BJ (cell line): ENCODE results near the gene MIA2. TPM values are rescaled to one million over a fixed set of nuclear protein-coding genes. Genes with fewer than 3 reads are reported as not detected.
"Not testable (repeated sequence)": the region's sequence is repeated elsewhere in the genome, so short reads cannot be mapped to it uniquely, and the experiment has no call there.

Experiments
- CTCF ChIA-PET: fragments of 350-600 bp; formaldehyde crosslinking; extraction: SDS; loops from one replicate; lab custom pipeline; 2021; ENCODE audit warnings: antibody characterized with exemption, inconsistent platforms; lab: Yijun Ruan, JAX
- POLR2A ChIA-PET: fragments of 300-600 bp; sonication (Branson Sonifier 250); formaldehyde crosslinking; extraction: SDS; loops from one replicate; lab custom pipeline; 2021; ENCODE audit warnings: antibody characterized with exemption; lab: Charles Lee
- DNase-seq: peaks from one replicate; pipeline ENCODE4 v3.0.0-alpha.2; 2011; ENCODE audit warnings: low read depth
- H3K27me3 ChIP-seq: 2 replicates; pipeline ENCODE4 v1.6.0; 2011; ENCODE audit warnings: low read length; ENCODE audit not compliant: control insufficient read depth, insufficient read depth
- H3K36me3 ChIP-seq: 2 replicates; pipeline ENCODE4 v1.5.1; 2011; ENCODE audit warnings: low read length; ENCODE audit not compliant: control insufficient read depth, insufficient read depth
- H3K4me3 ChIP-seq: 2 replicates; pipeline ENCODE4 v1.5.1; 2011; ENCODE audit warnings: low read depth, mild to moderate bottlenecking, control low read depth, low read length
- polyA plus RNA-seq: library from polyadenylated mRNA; depleted of rRNA; stranded (reverse); fragments of >200 nt; gene quantifications from 2 replicates; pipeline ENCODE4 v1.2.3, GENCODE V29; 2011
- TF ChIP-seq, protein P1 (sequence below): IDR thresholded peaks from 2 replicates; pipeline ENCODE4 v1.5.1; 2011; ENCODE audit warnings: low read depth, mild to moderate bottlenecking, control low read depth, inconsistent platforms, low read length, moderate library complexity; ENCODE audit not compliant: insufficient read depth

MIA2 gene
- polyA plus RNA-seq, 1 experiment = 11.4 TPM

DNA sequence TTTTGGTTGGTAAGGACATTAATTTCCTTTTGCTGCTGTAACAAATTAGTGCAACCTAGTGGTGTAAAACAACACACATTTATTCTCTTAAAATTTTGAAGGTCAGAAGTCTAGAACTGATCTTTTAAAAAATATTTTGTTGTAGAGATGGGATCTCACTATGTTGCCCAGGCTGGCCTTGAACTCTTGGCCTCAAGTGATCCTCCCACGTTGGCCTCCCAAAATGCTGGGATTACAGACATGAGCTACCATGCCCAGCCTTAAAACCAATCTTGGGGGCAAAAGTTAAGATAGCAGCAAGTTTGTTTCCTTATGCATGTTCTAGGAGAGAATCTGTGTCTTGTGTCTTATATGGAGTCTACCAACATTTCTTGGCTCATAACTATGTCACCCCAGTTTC, 55.8 kb downstream of the MIA2 start:
- 0 out of 2 replicates have a peak, but pooled peaks cover under 1% of the 10 kb centered on the region for H3K36me3 ChIP-seq
- TF ChIP-seq, protein P1, sequence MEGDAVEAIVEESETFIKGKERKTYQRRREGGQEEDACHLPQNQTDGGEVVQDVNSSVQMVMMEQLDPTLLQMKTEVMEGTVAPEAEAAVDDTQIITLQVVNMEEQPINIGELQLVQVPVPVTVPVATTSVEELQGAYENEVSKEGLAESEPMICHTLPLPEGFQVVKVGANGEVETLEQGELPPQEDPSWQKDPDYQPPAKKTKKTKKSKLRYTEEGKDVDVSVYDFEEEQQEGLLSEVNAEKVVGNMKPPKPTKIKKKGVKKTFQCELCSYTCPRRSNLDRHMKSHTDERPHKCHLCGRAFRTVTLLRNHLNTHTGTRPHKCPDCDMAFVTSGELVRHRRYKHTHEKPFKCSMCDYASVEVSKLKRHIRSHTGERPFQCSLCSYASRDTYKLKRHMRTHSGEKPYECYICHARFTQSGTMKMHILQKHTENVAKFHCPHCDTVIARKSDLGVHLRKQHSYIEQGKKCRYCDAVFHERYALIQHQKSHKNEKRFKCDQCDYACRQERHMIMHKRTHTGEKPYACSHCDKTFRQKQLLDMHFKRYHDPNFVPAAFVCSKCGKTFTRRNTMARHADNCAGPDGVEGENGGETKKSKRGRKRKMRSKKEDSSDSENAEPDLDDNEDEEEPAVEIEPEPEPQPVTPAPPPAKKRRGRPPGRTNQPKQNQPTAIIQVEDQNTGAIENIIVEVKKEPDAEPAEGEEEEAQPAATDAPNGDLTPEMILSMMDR = no peak
- no peak overlapping the region for H3K4me3 ChIP-seq
- POLR2A ChIA-PET = no interaction called here
- CTCF ChIA-PET = no interaction called here
- no peaks in the 10 kb centered on the region for H3K27me3 ChIP-seq
- DNase-seq = no peak

DNA sequence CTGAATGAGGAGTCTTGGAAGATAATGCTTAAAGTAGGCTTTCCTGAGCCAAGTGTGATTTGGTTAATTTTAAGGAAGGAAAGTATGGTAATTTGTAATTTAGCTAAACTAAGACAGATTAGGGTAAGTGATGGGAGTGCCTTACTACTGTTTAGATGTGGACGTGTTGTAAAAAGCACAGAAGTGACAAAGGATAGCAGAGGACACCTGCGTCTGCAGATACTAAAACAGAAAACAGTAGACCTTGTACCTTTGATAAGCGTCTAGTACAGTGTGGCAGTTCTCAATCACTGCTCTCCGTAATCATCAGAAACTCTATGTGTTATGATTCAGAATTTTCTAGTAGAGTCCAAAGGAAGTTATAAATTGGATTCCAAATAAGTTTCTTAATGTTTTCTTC, 58.0 kb downstream of the MIA2 start:
- no peaks in the 10 kb centered on the region for H3K27me3 ChIP-seq
- TF ChIP-seq, protein P1 = no peak
- ChIA-PET POLR2A (no interaction called here), CTCF (no interaction called here)
- DNase-seq = no peak
- H3K4me3 ChIP-seq = no peak overlapping the region
- 0 out of 2 replicates have a peak, but pooled peaks cover 2% of the 10 kb centered on the region for H3K36me3 ChIP-seq

DNA sequence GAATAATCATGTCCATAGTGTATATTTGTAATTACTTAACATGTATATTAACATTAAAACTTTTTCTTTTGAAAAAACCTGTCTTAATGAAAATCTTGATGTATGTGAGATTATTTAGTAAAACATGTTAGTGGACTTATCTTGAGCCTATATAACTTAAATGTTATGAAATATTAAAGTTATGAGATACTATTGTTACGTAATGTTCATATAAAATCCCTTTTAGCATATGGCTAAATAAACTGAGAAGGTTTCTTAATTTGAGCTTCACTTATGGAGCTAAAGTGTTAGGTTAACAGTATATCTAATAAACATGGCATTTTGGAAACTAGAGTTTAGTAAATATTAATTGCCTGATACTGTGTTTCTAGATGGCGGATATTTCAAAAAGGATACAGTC, 59.9 kb downstream of the MIA2 start:
- no peak for DNase-seq
- H3K4me3 ChIP-seq = no peak overlapping the region
- 0 out of 2 replicates have a peak, but pooled peaks cover 2% of the 10 kb centered on the region for H3K36me3 ChIP-seq
- ChIA-PET CTCF (no interaction called here), POLR2A (interaction anchor here (0.6 kb wide), 1 partner anchor 55 kb away, joined by 4 read pairs; no protein-coding TSS in a partner anchor)
- no peaks in the 10 kb centered on the region for H3K27me3 ChIP-seq
- TF ChIP-seq, protein P1 = no peak

DNA sequence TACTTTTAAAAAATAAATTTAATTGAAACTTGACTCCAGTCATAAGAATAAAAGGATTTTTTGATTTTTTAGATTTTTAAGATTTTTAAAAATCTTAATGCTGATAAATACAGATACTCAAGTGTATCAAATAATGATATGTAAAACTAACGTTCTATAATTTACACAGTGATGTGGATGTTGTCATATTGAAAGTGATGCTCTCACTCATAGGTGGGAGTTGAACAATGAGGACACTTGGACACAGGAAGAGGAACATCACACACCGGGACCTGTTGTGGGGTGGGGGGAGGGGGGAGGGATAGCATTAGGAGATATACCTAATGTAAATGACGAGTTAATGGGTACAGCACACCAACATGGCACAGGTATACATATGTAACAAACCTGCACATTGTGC, 66.7 kb downstream of the MIA2 start:
- CTCF ChIA-PET, H3K27me3 ChIP-seq, DNase-seq, POLR2A ChIA-PET, H3K36me3 ChIP-seq, H3K4me3 ChIP-seq: not testable (repeated sequence)

DNA sequence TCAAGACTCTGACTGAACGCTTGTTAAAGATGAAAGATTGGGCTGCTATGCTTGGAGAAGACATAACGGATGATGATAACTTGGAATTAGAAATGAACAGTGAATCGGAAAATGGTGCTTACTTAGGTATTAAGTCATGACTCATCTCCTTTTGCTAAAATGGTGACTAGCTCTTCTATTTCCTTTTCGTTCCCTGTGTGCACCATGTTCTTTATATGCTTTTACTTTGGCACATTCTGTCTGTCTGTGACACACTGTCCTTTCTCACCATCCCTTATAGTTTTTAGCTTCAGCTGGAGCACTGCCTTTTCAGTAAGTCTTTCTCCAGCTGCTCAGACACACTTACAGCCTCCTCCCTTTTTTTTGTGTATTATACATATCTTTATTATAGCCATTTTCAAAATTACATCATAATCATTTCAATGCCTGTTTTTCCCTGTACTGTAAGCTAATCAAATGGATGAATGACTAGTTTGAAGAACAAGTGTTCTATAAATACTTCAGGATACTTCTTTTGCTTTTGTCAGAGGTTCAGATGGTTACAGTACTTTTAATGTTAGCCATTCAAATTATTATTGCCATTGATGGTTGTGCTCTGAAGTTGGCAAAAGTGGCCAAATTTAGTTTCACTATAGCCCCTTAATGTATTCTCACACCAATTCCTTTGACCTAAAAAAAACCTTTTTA, 68.6 kb downstream of the MIA2 start:
- DNase-seq = no peak
- no peaks in the 10 kb centered on the region for H3K27me3 ChIP-seq
- TF ChIP-seq, protein P1 = no peak
- H3K36me3 ChIP-seq = no peaks in the 10 kb centered on the region
- ChIA-PET POLR2A (no interaction called here), CTCF (no interaction called here)
- H3K4me3 ChIP-seq = no peak overlapping the region

DNA sequence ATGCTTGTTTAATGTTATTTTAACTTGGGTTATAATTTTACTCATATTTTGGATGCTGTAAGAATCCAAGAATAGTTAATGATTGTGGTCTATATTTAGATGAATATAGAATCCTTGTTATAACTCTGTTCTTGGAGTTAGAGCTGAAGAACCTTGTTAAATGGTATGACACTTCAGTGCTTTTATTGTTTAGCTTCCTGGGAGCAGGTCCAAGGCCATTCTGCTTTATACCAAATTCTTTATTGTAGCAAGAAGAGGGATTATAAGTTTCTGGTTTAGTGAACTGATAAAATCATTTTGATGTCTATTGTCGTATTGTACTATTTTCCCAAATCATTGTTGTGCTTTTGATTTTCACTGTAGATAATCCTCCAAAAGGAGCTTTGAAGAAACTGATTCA, 69.4 kb downstream of the MIA2 start:
- H3K36me3 ChIP-seq = no peaks in the 10 kb centered on the region
- H3K4me3 ChIP-seq = no peak overlapping the region
- H3K27me3 ChIP-seq = no peaks in the 10 kb centered on the region
- ChIA-PET POLR2A (no interaction called here), CTCF (no interaction called here)
- no peak for DNase-seq
- TF ChIP-seq, protein P1 = no peak
